ENCODE measurements around the gene MRLN.
"Not testable (repeated sequence)": the region's sequence is repeated elsewhere in the genome, so short reads cannot be mapped to it uniquely, and the experiment has no call there.

The MRLN gene

GRCh38 chr10:59745163-59745650 lies 8.0 kb downstream of the MRLN start:
- no peak for DNase-seq (ENCODE audit: low spot score)
- TF ChIP-seq CTCF (IDR thresholded peaks at IDR 0.05; ENCODE audit: borderline replicate concordance, control extremely low read depth, extremely low read depth, insufficient read depth, missing control alignments), result no peak
- in situ Hi-C loops (cut with MboI; ENCODE audit: low sequenced_read_pairs, unreplicated experiment), result no loop called here

GRCh38 chr10:59744762-59745161 lies 8.5 kb downstream of the MRLN start:
- DNase-seq (ENCODE audit: low spot score); in situ Hi-C loops (cut with MboI; ENCODE audit: low sequenced_read_pairs, unreplicated experiment): not testable (repeated sequence)

- DNase-seq (ENCODE audit: low spot score); in situ Hi-C loops (cut with MboI; ENCODE audit: low sequenced_read_pairs, unreplicated experiment): not testable (repeated sequence)
Observed at GRCh38 chr10:59744156-59744555, 9.1 kb downstream of the MRLN start.

GRCh38 chr10:59741583-59741982 lies 11.7 kb downstream of the MRLN start:
- TF ChIP-seq CTCF (IDR thresholded peaks at IDR 0.05; ENCODE audit: borderline replicate concordance, control extremely low read depth, extremely low read depth, insufficient read depth, missing control alignments), result no peak
- in situ Hi-C loops (cut with MboI; ENCODE audit: low sequenced_read_pairs, unreplicated experiment), result no loop called here
- no peak for DNase-seq (ENCODE audit: low spot score)

- DNase-seq (ENCODE audit: low spot score), result no peak
- in situ Hi-C loops (cut with MboI; ENCODE audit: low sequenced_read_pairs, unreplicated experiment), result no loop called here
Observed at GRCh38 chr10:59741048-59741447, 12.2 kb downstream of the MRLN start.

GRCh38 chr10:59736749-59737148 lies 16.5 kb downstream of the MRLN start:
- DNase-seq (ENCODE audit: low spot score), result no peak

More at GRCh38 chr10:59741048-59741447, 12.2 kb downstream of the MRLN start:
- no peak for TF ChIP-seq CTCF (IDR thresholded peaks at IDR 0.05; ENCODE audit: borderline replicate concordance, control extremely low read depth, extremely low read depth, insufficient read depth, missing control alignments)

GRCh38 chr10:59735296-59735695 lies 18.0 kb downstream of the MRLN start:
- TF ChIP-seq CTCF (IDR thresholded peaks at IDR 0.05; ENCODE audit: borderline replicate concordance, control extremely low read depth, extremely low read depth, insufficient read depth, missing control alignments), result no peak
- in situ Hi-C loops (cut with MboI; ENCODE audit: low sequenced_read_pairs, unreplicated experiment), result no loop called here
- no peak for DNase-seq (ENCODE audit: low spot score)

More at GRCh38 chr10:59736749-59737148, 16.5 kb downstream of the MRLN start:
- in situ Hi-C loops (cut with MboI; ENCODE audit: low sequenced_read_pairs, unreplicated experiment), result no loop called here
- no peak for TF ChIP-seq CTCF (IDR thresholded peaks at IDR 0.05; ENCODE audit: borderline replicate concordance, control extremely low read depth, extremely low read depth, insufficient read depth, missing control alignments)

GRCh38 chr10:59734014-59734462 lies 19.2 kb downstream of the MRLN start:
- no peak for TF ChIP-seq CTCF (IDR thresholded peaks at IDR 0.05; ENCODE audit: borderline replicate concordance, control extremely low read depth, extremely low read depth, insufficient read depth, missing control alignments)
- DNase-seq (ENCODE audit: low spot score), result no peak
- in situ Hi-C loops (cut with MboI; ENCODE audit: low sequenced_read_pairs, unreplicated experiment), result no loop called here

- in situ Hi-C loops (cut with MboI; ENCODE audit: low sequenced_read_pairs, unreplicated experiment); DNase-seq (ENCODE audit: low spot score): not testable (repeated sequence)
Observed at GRCh38 chr10:59733321-59734013, 19.8 kb downstream of the MRLN start.

- in situ Hi-C loops (cut with MboI; ENCODE audit: low sequenced_read_pairs, unreplicated experiment); DNase-seq (ENCODE audit: low spot score): not testable (repeated sequence)
Observed at GRCh38 chr10:59732849-59733248, 20.4 kb downstream of the MRLN start.

- DNase-seq (ENCODE audit: low spot score); in situ Hi-C loops (cut with MboI; ENCODE audit: low sequenced_read_pairs, unreplicated experiment): not testable (repeated sequence)
Observed at GRCh38 chr10:59729167-59729566, 24.1 kb downstream of the MRLN start.

All from GM13976 (cell line).